ENCODE results near the gene GRIA2. TPM values are rescaled to one million over a fixed set of nuclear protein-coding genes. Genes with fewer than 3 reads are reported as not detected.

The GRIA2 gene
- total RNA-seq, 2 donors from 2014 or later = 0.91 to 5.1 TPM

DNA sequence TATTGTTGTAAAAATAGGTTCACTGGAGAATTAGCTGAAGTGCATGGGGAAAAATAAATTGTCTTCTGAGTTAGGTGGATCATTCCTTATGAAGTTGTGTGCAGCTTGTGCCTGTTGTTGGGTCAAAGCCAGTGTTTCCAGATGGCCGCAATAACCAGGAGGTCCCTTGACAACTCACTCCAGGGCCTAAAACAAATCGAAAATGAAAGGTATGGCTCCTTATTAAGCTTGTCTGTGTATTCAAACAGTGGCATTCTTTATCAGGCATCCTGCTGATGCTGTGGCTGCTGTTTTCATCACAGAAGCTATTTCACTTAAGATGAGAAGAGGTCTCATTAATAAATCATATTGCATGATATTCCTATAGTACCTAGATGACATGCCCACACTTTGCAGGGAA, 80.2 kb downstream of the GRIA2 start:
- no peaks in the 10 kb centered on the region for H3K27me3 ChIP-seq (replicated peaks; ENCODE audit: insufficient read depth)
- H3K4me1 ChIP-seq (replicated peaks) = no peaks in the 10 kb centered on the region
- H3K9me3 ChIP-seq = no peaks in the 10 kb centered on the region
- H3K4me3 ChIP-seq = no peak overlapping the region
- intact Hi-C loops (cut with DNase I) = no loop called here
- no peak overlapping the region for H3K27ac ChIP-seq
- DNase-seq (ENCODE audit: low spot score) = no peak
- no peaks in the 10 kb centered on the region for H3K36me3 ChIP-seq
- 46% methylated on average over 2 of the region's 2 CpGs for WGBS
- TF ChIP-seq, protein P1, sequence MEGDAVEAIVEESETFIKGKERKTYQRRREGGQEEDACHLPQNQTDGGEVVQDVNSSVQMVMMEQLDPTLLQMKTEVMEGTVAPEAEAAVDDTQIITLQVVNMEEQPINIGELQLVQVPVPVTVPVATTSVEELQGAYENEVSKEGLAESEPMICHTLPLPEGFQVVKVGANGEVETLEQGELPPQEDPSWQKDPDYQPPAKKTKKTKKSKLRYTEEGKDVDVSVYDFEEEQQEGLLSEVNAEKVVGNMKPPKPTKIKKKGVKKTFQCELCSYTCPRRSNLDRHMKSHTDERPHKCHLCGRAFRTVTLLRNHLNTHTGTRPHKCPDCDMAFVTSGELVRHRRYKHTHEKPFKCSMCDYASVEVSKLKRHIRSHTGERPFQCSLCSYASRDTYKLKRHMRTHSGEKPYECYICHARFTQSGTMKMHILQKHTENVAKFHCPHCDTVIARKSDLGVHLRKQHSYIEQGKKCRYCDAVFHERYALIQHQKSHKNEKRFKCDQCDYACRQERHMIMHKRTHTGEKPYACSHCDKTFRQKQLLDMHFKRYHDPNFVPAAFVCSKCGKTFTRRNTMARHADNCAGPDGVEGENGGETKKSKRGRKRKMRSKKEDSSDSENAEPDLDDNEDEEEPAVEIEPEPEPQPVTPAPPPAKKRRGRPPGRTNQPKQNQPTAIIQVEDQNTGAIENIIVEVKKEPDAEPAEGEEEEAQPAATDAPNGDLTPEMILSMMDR (IDR thresholded peaks at IDR 0.05) = no peak
- no peak for TF ChIP-seq POLR2A (IDR thresholded peaks at IDR 0.05)
- no peak for TF ChIP-seq POLR2AphosphoS5 (IDR thresholded peaks at IDR 0.05)

DNA sequence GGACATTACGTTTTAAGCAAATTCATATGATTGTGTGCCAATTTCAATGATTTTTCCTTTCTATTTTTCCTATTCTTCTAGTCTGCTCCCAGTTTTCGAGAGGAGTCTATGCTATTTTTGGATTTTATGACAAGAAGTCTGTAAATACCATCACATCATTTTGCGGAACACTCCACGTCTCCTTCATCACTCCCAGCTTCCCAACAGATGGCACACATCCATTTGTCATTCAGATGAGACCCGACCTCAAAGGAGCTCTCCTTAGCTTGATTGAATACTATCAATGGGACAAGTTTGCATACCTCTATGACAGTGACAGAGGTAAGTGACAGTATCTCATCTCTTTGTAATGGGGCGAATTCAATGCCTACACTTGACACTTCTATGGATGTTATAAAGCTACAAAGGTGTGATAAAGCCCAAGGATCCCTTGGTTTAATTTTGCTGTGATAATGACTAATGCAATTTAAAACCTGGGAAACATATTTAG, 83.0 kb downstream of the GRIA2 start:
- H3K27ac ChIP-seq = no peak overlapping the region
- TF ChIP-seq, protein P1 (IDR thresholded peaks at IDR 0.05) = no peak
- TF ChIP-seq POLR2AphosphoS5 (IDR thresholded peaks at IDR 0.05) = no peak
- no peak for TF ChIP-seq POLR2A (IDR thresholded peaks at IDR 0.05)
- H3K4me3 ChIP-seq = no peak overlapping the region
- no peaks in the 10 kb centered on the region for H3K4me1 ChIP-seq (replicated peaks)
- H3K36me3 ChIP-seq = no peaks in the 10 kb centered on the region
- no peaks in the 10 kb centered on the region for H3K9me3 ChIP-seq
- intact Hi-C loops (cut with DNase I) = no loop called here
- WGBS = 60% methylated on average over 6 of the region's 6 CpGs
- no peak for DNase-seq (ENCODE audit: low spot score)
- no peaks in the 10 kb centered on the region for H3K27me3 ChIP-seq (replicated peaks; ENCODE audit: insufficient read depth)

DNA sequence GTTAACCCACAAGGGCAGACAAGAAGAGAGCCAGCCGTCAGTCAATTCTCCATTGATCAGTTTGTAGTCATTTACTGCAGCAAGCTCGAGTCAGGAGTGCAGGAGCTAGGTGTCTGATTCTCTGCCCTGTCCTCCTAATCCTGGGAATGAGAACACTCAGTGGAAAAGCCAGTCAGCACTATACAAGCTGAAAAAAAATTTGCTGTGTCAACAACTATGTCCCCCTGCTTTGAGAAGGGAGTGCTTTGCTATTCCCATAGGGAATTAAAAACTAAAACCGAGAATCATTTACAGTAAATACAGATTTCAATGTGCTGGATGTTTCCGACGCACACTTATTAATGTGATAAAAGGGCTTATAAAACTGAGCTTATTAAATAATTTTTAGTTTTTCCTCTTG, 84.2 kb downstream of the GRIA2 start:
- WGBS = 84% methylated on average over 5 of the region's 5 CpGs
- no peaks in the 10 kb centered on the region for H3K4me1 ChIP-seq (replicated peaks)
- H3K27me3 ChIP-seq (replicated peaks; ENCODE audit: insufficient read depth) = no peaks in the 10 kb centered on the region
- no peak for DNase-seq (ENCODE audit: low spot score)
- no peak overlapping the region for H3K4me3 ChIP-seq
- H3K9me3 ChIP-seq = no peaks in the 10 kb centered on the region
- H3K36me3 ChIP-seq = no peaks in the 10 kb centered on the region
- TF ChIP-seq, protein P1 (IDR thresholded peaks at IDR 0.05) = no peak
- TF ChIP-seq POLR2A (IDR thresholded peaks at IDR 0.05) = no peak
- no peak for TF ChIP-seq POLR2AphosphoS5 (IDR thresholded peaks at IDR 0.05)
- intact Hi-C loops (cut with DNase I) = no loop called here
- no peak overlapping the region for H3K27ac ChIP-seq

DNA sequence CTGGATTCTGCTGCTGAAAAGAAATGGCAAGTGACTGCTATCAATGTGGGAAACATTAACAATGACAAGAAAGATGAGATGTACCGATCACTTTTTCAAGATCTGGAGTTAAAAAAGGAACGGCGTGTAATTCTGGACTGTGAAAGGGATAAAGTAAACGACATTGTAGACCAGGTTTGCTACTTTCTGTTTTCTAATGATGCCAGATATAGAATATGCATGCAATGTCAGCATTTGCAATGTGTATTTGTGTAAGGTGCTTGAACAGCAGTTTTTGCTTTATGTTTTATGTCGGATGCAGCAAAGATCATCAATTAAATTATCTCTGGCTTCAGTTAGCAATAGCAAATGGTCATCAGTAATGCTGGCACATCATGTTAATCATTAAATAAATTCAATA, 92.2 kb downstream of the GRIA2 start:
- H3K27ac ChIP-seq = no peak overlapping the region
- no peaks in the 10 kb centered on the region for H3K9me3 ChIP-seq
- H3K27me3 ChIP-seq (replicated peaks; ENCODE audit: insufficient read depth) = no peaks in the 10 kb centered on the region
- intact Hi-C loops (cut with DNase I) = no loop called here
- no peak for DNase-seq (ENCODE audit: low spot score)
- H3K4me1 ChIP-seq (replicated peaks) = no peaks in the 10 kb centered on the region
- WGBS = 73% methylated on average over 5 of the region's 5 CpGs
- no peak overlapping the region for H3K4me3 ChIP-seq
- H3K36me3 ChIP-seq = no peaks in the 10 kb centered on the region
- TF ChIP-seq, protein P1 (IDR thresholded peaks at IDR 0.05) = no peak
- TF ChIP-seq POLR2AphosphoS5 (IDR thresholded peaks at IDR 0.05) (no peak), POLR2A (IDR thresholded peaks at IDR 0.05) (no peak)

DNA sequence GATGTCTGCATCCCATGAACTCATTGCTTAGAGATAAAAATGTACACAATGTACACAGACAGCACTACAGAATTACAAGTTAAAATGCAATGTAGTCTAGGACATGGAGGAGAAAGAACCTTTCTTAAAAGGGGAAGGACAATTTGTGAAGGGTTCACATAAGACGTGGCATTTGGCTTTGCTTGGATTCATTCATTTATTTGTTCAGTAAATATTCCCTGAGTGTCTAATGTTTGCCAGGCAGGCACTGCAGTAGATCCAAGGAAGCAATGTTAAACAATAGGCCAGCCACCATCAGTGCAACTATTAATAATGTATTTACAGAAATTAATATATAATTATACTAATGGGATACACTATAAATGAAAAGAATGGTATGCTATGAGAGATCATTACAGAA, 94.4 kb downstream of the GRIA2 start:
- H3K4me1 ChIP-seq (replicated peaks) = no peaks in the 10 kb centered on the region
- intact Hi-C loops (cut with DNase I) = no loop called here
- no peak for DNase-seq (ENCODE audit: low spot score)
- H3K36me3 ChIP-seq = no peaks in the 10 kb centered on the region
- H3K27me3 ChIP-seq (replicated peaks; ENCODE audit: insufficient read depth) = no peaks in the 10 kb centered on the region
- H3K27ac ChIP-seq = no peak overlapping the region
- H3K4me3 ChIP-seq = no peak overlapping the region
- no peaks in the 10 kb centered on the region for H3K9me3 ChIP-seq
- no peak for TF ChIP-seq POLR2AphosphoS5 (IDR thresholded peaks at IDR 0.05)
- WGBS = 44% methylated on average over 1 of the region's 1 CpG
